ENCODE data around the gene SLC4A5.
A peak's percentile ranks its signal among the peaks of the same experiment; 100 is the strongest.

Gene SLC4A5

GRCh38 chr2:74333896-74334586 is 9.2 kb downstream of the SLC4A5 start:
- in situ Hi-C loops (cut with MboI; ENCODE audit: low pct_unique_long_range_greater_than_20kb, low sequenced_read_pairs, unreplicated experiment), result no loop called here
- DNase-seq (ENCODE audit: low spot score), result no peak
- no peak for TF ChIP-seq CTCF (IDR thresholded peaks at IDR 0.05; ENCODE audit: extremely low read depth, insufficient read depth, missing control alignments)

- in situ Hi-C loops (cut with MboI; ENCODE audit: low pct_unique_long_range_greater_than_20kb, low sequenced_read_pairs, unreplicated experiment), result no loop called here
- DNase-seq (ENCODE audit: low spot score), result no peak
- peak; percentile 54 for TF ChIP-seq CTCF (IDR thresholded peaks at IDR 0.05; ENCODE audit: extremely low read depth, insufficient read depth, missing control alignments)
Observed at GRCh38 chr2:74333175-74333574, 10.0 kb downstream of the SLC4A5 start.

GRCh38 chr2:74332550-74333174 is 10.6 kb downstream of the SLC4A5 start:
- in situ Hi-C loops (cut with MboI; ENCODE audit: low pct_unique_long_range_greater_than_20kb, low sequenced_read_pairs, unreplicated experiment), result no loop called here
- TF ChIP-seq CTCF (IDR thresholded peaks at IDR 0.05; ENCODE audit: extremely low read depth, insufficient read depth, missing control alignments), result no peak
- no peak for DNase-seq (ENCODE audit: low spot score)

GRCh38 chr2:74328573-74328972 is 14.6 kb downstream of the SLC4A5 start:
- in situ Hi-C loops (cut with MboI; ENCODE audit: low pct_unique_long_range_greater_than_20kb, low sequenced_read_pairs, unreplicated experiment), result no loop called here
- TF ChIP-seq CTCF (IDR thresholded peaks at IDR 0.05; ENCODE audit: extremely low read depth, insufficient read depth, missing control alignments), result no peak
- no peak for DNase-seq (ENCODE audit: low spot score)

GRCh38 chr2:74328074-74328473 is 15.1 kb downstream of the SLC4A5 start:
- in situ Hi-C loops (cut with MboI; ENCODE audit: low pct_unique_long_range_greater_than_20kb, low sequenced_read_pairs, unreplicated experiment), result no loop called here
- DNase-seq (ENCODE audit: low spot score), result no peak
- TF ChIP-seq CTCF (IDR thresholded peaks at IDR 0.05; ENCODE audit: extremely low read depth, insufficient read depth, missing control alignments), result no peak

- in situ Hi-C loops (cut with MboI; ENCODE audit: low pct_unique_long_range_greater_than_20kb, low sequenced_read_pairs, unreplicated experiment), result no loop called here
- no peak for DNase-seq (ENCODE audit: low spot score)
- TF ChIP-seq CTCF (IDR thresholded peaks at IDR 0.05; ENCODE audit: extremely low read depth, insufficient read depth, missing control alignments), result no peak
Observed at GRCh38 chr2:74327627-74328026, 15.6 kb downstream of the SLC4A5 start.

All from GM13977 (cell line).